ENCODE measurements around the gene MYCL. TPM values are rescaled to one million over a fixed set of nuclear protein-coding genes. Genes with fewer than 3 reads are reported as not detected.

The MYCL gene
- total and polyA plus RNA-seq, 10 of the 15 experiments (the other 5 are each of a cell fraction or from before 2014, with no cell fraction given), result 0.11 to 1.4 (median 0.40) TPM; not detected in 1

GRCh38 chr1:39898648-39899603 is 2.8 kb downstream of the MYCL start (continued):
- TF ChIP-seq ATF2 (IDR thresholded peaks at IDR 0.05; ENCODE audit: low read length), result no peak
- TF ChIP-seq ATF3 (IDR thresholded peaks at IDR 0.05; ENCODE audit: borderline replicate concordance, extremely low read depth, low read depth, low read length), result no peak
- peak; percentile 37 for TF ChIP-seq SP1 (IDR thresholded peaks at IDR 0.05; ENCODE audit: low read depth, low read length)
- no peak for TF ChIP-seq BHLHE40 (IDR thresholded peaks at IDR 0.05; ENCODE audit: borderline replicate concordance in 1 of 2, low read depth in 2 of 2, low read length in 1 of 2)
- no peak for TF ChIP-seq ZBTB40 (IDR thresholded peaks at IDR 0.05; ENCODE audit: borderline replicate concordance)
- TF ChIP-seq PKNOX1 (IDR thresholded peaks at IDR 0.05), result peak; percentile 93
- no peak for TF ChIP-seq ZBED1 (IDR thresholded peaks at IDR 0.05; ENCODE audit: borderline replicate concordance)
- TF ChIP-seq CREB1 (IDR thresholded peaks at IDR 0.05; ENCODE audit: low read depth), result no peak
- peak; percentile 79 for TF ChIP-seq NFYB (IDR thresholded peaks at IDR 0.05; ENCODE audit: insufficient read depth, low read depth, low read length)

All from GM12878 (cell line).